Ascending aorta (tissue), 2 donors: ENCODE data around the gene NQO1. TPM values are rescaled to one million over a fixed set of nuclear protein-coding genes. Genes with fewer than 3 reads are reported as not detected.

ENCODE experiments used
- DNase-seq, 2 donors: peaks; one replicate each; pipeline ENCODE4 v3.0.0-alpha.2; 2019; ENCODE audit warnings: low spot score in 2 of 2
- H3K27ac ChIP-seq, 2 donors: fragments of 200-600 bp; sonication (generic); one replicate each; pipeline ENCODE4 v1.5.1; 2016 to 2017; ENCODE audit warnings: mild to moderate bottlenecking in 1 of 2
- H3K27me3 ChIP-seq: fragments of 200-600 bp; sonication (generic); one replicate; pipeline ENCODE4 v1.5.1; 2017
- H3K36me3 ChIP-seq, 2 donors: fragments of 200-600 bp; sonication (generic); one replicate each; pipeline ENCODE4 v1.5.1; 2016
- H3K4me1 ChIP-seq, 2 donors: fragments of 200-600 bp; sonication (generic); one replicate each; pipeline ENCODE4 v1.5.1; 2016 to 2017; ENCODE audit warnings: mild to moderate bottlenecking in 1 of 2
- H3K4me3 ChIP-seq, 2 donors: fragments of 200-600 bp; sonication (generic); one replicate each; pipeline ENCODE4 v1.5.1; 2016 to 2017; ENCODE audit warnings: mild to moderate bottlenecking in 1 of 2
- H3K9me3 ChIP-seq, 2 donors: fragments of 200-600 bp; sonication (generic); one replicate each; pipeline ENCODE4 v1.5.1; 2016
- CTCF ChIP-seq, 3 experiments: fragments of 200-600 bp in 2 of 3; fragments of 450-650 bp in 1 of 3; sonication (generic) in 2 of 3; IDR thresholded peaks; one replicate each; pipeline ENCODE4 v1.5.1; 2016 to 2019; ENCODE audit warnings: antibody characterized with exemption in 3 of 3, mild to moderate bottlenecking in 1 of 3, moderate library complexity in 1 of 3
- intact Hi-C: fragments of 100-400 bp; cut with DNase I; formaldehyde crosslinking; loops from one replicate; pipeline ENCODE4 v1.15.1; 2023
- total RNA-seq: library from RNA; depleted of rRNA; stranded (reverse); fragments of >200 nt; gene quantifications from one replicate; pipeline ENCODE4 v1.1.0, GENCODE V29; 2016

Gene NQO1
- total RNA-seq, 1 donor from 2014 or later: 58.6 TPM

GRCh38 chr16:69680358-69680757, 46.0 kb downstream of the NQO1 start:
- intact Hi-C loops: no loop called here
- Histone ChIP-seq H3K9me3 (no peaks in the 10 kb centered on the region), H3K27me3 (no peaks in the 10 kb centered on the region), H3K27ac (no peak overlapping the region), H3K36me3 (peaks cover 25 to 82% of the 10 kb centered on the region in 2 donors), H3K4me1 (no peaks in the 10 kb centered on the region), H3K4me3 (no peak overlapping the region)
- TF ChIP-seq CTCF (IDR thresholded peaks at IDR 0.05): no peak
- DNase-seq: no peak

DNA sequence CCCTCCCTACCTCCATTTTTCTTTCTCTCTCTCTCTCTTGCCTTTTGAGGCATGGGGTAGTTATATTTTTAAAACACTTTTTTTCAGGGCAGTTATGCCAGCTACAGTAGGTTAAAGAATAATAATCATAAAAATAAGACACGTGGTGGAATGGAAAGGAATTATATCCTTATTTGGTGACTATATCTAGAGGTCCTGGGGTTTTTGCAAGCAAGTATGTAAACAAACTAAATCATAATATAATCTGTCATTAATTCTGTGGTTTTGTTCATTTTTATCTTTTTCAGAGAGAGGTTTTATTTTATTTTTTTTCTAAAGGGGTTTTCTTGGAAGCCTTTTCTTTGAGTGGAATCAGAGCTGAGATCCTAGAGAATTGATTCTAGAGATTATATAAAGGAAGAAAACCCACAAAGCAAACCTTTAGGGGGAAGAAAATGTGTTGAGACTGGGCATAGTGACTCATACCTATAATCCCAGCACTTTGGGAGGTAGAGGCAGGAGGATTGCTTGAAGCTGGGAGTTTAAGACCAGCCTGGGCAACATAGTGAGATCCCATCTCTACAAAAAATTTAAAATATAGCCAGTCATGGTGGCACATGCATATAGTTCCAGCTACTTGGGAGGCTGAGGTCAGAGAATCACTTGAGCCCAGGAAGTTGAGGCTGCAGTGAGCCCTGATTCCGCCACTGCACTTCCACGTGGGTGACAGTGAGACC, 53.2 kb downstream of the NQO1 start:
- Histone ChIP-seq H3K36me3 (peaks cover 35 to 62% of the 10 kb centered on the region in 2 donors), H3K4me3 (no peak overlapping the region), H3K9me3 (no peaks in the 10 kb centered on the region), H3K27me3 (no peaks in the 10 kb centered on the region), H3K4me1 (no peaks in the 10 kb centered on the region), H3K27ac (no peak overlapping the region)
- intact Hi-C loops: no loop called here
- DNase-seq: no peak
- no peak for TF ChIP-seq CTCF (IDR thresholded peaks at IDR 0.05)

GRCh38 chr16:69672315-69672997, 53.9 kb downstream of the NQO1 start:
- Histone ChIP-seq H3K4me1 (no peaks in the 10 kb centered on the region), H3K27ac (no peak overlapping the region), H3K36me3 (peaks cover 28 to 58% of the 10 kb centered on the region in 2 donors), H3K4me3 (no peak overlapping the region), H3K9me3 (no peaks in the 10 kb centered on the region), H3K27me3 (no peaks in the 10 kb centered on the region)
- no peak for TF ChIP-seq CTCF (IDR thresholded peaks at IDR 0.05)
- intact Hi-C loops: no loop called here
- DNase-seq: no peak

DNA sequence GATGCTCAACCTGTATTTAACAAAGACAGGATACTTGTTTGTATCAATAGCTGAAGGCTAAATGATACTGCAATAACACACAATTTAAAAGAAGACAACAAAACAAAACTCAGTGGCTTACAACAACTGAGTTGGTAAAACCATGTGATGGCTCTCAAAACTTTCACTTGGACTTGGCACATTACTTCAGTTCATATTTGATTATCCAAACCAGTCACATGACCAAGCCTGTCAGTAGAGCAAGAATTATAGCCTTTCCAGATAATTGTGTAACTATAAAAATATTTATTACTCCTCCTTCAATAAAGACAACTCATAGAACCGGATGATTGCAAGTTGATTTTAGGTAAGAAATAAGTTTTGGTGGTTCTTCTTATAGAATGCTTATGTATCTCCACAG, 56.8 kb downstream of the NQO1 start:
- intact Hi-C loops: no loop called here
- H3K9me3 ChIP-seq: no peaks in the 10 kb centered on the region
- no peak for TF ChIP-seq CTCF (IDR thresholded peaks at IDR 0.05)
- no peak overlapping the region for H3K4me3 ChIP-seq
- no peaks in the 10 kb centered on the region for H3K4me1 ChIP-seq
- H3K36me3 ChIP-seq: peaks cover 21 to 41% of the 10 kb centered on the region in 2 donors
- no peaks in the 10 kb centered on the region for H3K27me3 ChIP-seq
- no peak for DNase-seq
- no peak overlapping the region for H3K27ac ChIP-seq

- H3K27me3 ChIP-seq: no peaks in the 10 kb centered on the region
- no peak for TF ChIP-seq CTCF (IDR thresholded peaks at IDR 0.05)
- H3K4me3 ChIP-seq: no peak overlapping the region
- DNase-seq: no peak
- no peak overlapping the region for H3K27ac ChIP-seq
- H3K9me3 ChIP-seq: no peaks in the 10 kb centered on the region
- intact Hi-C loops: no loop called here
- peaks cover 21 to 48% of the 10 kb centered on the region in 2 donors for H3K36me3 ChIP-seq
- H3K4me1 ChIP-seq: no peaks in the 10 kb centered on the region
These were observed 62.5 kb downstream of the NQO1 start for GRCh38 chr16:69663846-69664245.
